Measurements from ENCODE around the gene WDR44. TPM values are rescaled to one million over a fixed set of nuclear protein-coding genes. Genes with fewer than 3 reads are reported as not detected.

Gene WDR44
- total and polyA plus RNA-seq, 2 experiments from 2014 or later: 5.3 to 9.7 TPM

DNA sequence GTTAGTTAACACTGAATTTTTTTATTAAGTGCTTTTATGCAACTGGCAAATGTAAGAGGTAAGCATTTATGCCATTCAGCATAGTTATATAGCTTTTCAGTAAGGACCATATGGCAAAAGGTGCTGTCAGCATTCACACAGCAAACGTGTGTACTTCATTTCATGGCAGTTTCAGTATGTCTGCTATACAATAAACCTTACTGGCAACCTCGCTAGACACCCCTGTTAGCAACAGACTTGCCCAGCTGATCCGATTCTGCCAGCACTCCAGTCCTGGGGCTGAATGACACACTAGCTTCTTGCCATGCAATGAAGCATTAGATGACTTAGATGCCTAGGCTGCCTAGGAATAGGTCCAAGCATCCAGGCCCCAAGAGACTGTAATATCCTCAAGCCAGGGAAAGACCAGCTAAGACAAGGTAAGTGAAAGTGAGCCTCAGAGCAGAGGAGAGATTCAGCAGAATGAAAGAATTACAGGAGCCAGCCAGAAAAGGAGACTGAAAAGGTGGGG, 102.4 kb downstream of the WDR44 start:
- Histone ChIP-seq H4K20me1 (ENCODE audit: insufficient read depth, poor library complexity, severe bottlenecking) (no peaks in the 10 kb centered on the region), H3K27me3 (no peaks in the 10 kb centered on the region), H3K9me3 (ENCODE audit: low read depth) (no peaks in the 10 kb centered on the region), H3K4me2 (no peak overlapping the region), H2AFZ (no peak overlapping the region), H3K9me2 (replicated peaks; ENCODE audit: insufficient read depth) (no peaks in the 10 kb centered on the region), H3K27ac (no peak overlapping the region), H3K36me3 (replicated peaks; ENCODE audit: insufficient read depth, low read depth) (no peaks in the 10 kb centered on the region), H3K79me2 (no peaks in the 10 kb centered on the region), H3K4me3 (no peak overlapping the region), H3K4me1 (ENCODE audit: insufficient read depth) (no peaks in the 10 kb centered on the region)
- 55% methylated on average over 3 of the region's 3 CpGs for WGBS (ENCODE audit: low lambda C conversion rate, missing lambda C conversion rate)
- no peak for DNase-seq (ENCODE audit: low spot score)
- no peak for TF ChIP-seq EZH2phosphoT487 (IDR thresholded peaks at IDR 0.05; ENCODE audit: low read depth, severe bottlenecking, unreplicated experiment)
- TF ChIP-seq CTCF (IDR thresholded peaks at IDR 0.05; ENCODE audit: poor library complexity): no peak
- no peak for TF ChIP-seq EZH2 (IDR thresholded peaks at IDR 0.05; ENCODE audit: borderline replicate concordance)

DNA sequence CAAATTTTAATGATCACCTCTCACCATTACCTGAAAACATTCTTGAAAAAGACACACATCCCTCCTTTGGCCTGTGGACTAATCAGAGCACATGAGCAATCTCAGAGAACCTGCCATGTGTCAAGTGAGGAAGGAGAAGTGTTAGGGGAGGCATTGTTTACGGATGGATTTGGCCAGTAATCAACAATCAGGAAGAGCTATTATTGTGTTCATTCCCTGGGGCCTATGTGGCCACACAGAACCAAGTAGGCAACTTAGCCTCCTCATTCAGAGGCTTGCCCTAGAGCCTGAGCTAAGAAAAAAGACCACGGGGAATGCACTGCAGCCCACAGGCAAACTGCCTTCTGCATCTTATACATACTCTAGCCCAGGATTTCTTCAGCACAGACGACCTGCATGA, 109.1 kb downstream of the WDR44 start:
- H3K4me3 ChIP-seq: no peak overlapping the region

DNA sequence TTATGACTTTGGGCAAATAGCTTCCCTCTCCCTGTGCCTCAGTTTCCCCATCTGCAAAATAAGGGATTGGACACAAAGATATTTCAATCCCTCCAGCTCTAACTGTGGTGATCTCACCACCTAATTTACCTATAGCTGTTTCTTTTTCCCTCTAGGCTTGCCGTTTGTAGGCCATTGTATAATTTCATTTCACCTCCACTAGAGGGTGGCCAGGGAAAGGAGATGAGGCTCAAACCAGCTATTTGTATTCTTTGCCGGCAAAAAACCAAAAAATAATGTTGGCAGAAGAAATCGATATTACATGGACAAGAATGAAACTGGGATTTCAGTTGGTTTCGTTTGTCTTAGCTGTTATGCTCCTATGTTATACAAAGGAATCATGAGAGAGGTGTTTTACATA, 113.6 kb downstream of the WDR44 start:
- no peaks in the 10 kb centered on the region for H4K20me1 ChIP-seq (ENCODE audit: insufficient read depth, poor library complexity, severe bottlenecking)
- H3K4me3 ChIP-seq: no peak overlapping the region
- TF ChIP-seq CTCF (IDR thresholded peaks at IDR 0.05; ENCODE audit: poor library complexity): peak; percentile 60
- TF ChIP-seq EZH2phosphoT487 (IDR thresholded peaks at IDR 0.05; ENCODE audit: low read depth, severe bottlenecking, unreplicated experiment): no peak
- TF ChIP-seq EZH2 (IDR thresholded peaks at IDR 0.05; ENCODE audit: borderline replicate concordance): no peak
- H3K79me2 ChIP-seq: no peaks in the 10 kb centered on the region
- H3K4me2 ChIP-seq: no peak overlapping the region
- 48% methylated on average over 4 of the region's 4 CpGs for WGBS (ENCODE audit: low lambda C conversion rate, missing lambda C conversion rate)
- H3K9me2 ChIP-seq (replicated peaks; ENCODE audit: insufficient read depth): no peaks in the 10 kb centered on the region
- no peaks in the 10 kb centered on the region for H3K27me3 ChIP-seq
- no peak overlapping the region for H3K27ac ChIP-seq
- peak; percentile 24 for DNase-seq (ENCODE audit: low spot score)
- no peak overlapping the region for H2AFZ ChIP-seq
- H3K4me1 ChIP-seq (ENCODE audit: insufficient read depth): no peaks in the 10 kb centered on the region
- no peaks in the 10 kb centered on the region for H3K9me3 ChIP-seq (ENCODE audit: low read depth)
- H3K36me3 ChIP-seq (replicated peaks; ENCODE audit: insufficient read depth, low read depth): no peaks in the 10 kb centered on the region

More for the DNA sequence above, 109.1 kb downstream of the WDR44 start:
- H3K4me1 ChIP-seq (ENCODE audit: insufficient read depth): no peaks in the 10 kb centered on the region
- no peaks in the 10 kb centered on the region for H3K9me3 ChIP-seq (ENCODE audit: low read depth)
- 78% methylated on average over 3 of the region's 3 CpGs for WGBS (ENCODE audit: low lambda C conversion rate, missing lambda C conversion rate)
- H3K36me3 ChIP-seq (replicated peaks; ENCODE audit: insufficient read depth, low read depth): no peaks in the 10 kb centered on the region
- no peaks in the 10 kb centered on the region for H4K20me1 ChIP-seq (ENCODE audit: insufficient read depth, poor library complexity, severe bottlenecking)
- no peak for DNase-seq (ENCODE audit: low spot score)
- no peaks in the 10 kb centered on the region for H3K9me2 ChIP-seq (replicated peaks; ENCODE audit: insufficient read depth)
- no peak overlapping the region for H3K4me2 ChIP-seq
- no peak overlapping the region for H2AFZ ChIP-seq
- no peak for TF ChIP-seq CTCF (IDR thresholded peaks at IDR 0.05; ENCODE audit: poor library complexity)
- no peak for TF ChIP-seq EZH2phosphoT487 (IDR thresholded peaks at IDR 0.05; ENCODE audit: low read depth, severe bottlenecking, unreplicated experiment)
- TF ChIP-seq EZH2 (IDR thresholded peaks at IDR 0.05; ENCODE audit: borderline replicate concordance): no peak
- no peaks in the 10 kb centered on the region for H3K79me2 ChIP-seq
- no peak overlapping the region for H3K27ac ChIP-seq
- H3K27me3 ChIP-seq: no peaks in the 10 kb centered on the region

DNA sequence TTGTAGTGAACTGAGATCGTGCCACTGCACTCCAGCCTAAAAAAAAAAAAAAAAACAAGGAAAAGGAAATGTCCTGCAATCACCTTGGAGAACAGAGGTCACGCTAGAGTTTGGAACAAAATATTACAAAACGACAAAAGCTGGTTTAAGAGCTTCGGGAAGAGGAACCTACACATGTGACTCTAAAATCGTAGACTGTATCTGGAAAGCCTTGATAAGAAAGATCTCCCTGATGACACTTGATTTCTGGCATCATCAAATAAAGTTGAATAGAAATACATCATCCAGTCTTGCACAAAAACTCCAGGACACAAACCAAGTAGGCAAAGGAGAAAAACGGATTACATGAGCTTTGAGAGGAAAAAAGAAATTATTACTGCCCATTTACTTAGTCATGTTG, 118.6 kb downstream of the WDR44 start:
- no peaks in the 10 kb centered on the region for H3K27me3 ChIP-seq
- TF ChIP-seq EZH2phosphoT487 (IDR thresholded peaks at IDR 0.05; ENCODE audit: low read depth, severe bottlenecking, unreplicated experiment) (no peak), CTCF (IDR thresholded peaks at IDR 0.05; ENCODE audit: poor library complexity) (no peak), EZH2 (IDR thresholded peaks at IDR 0.05; ENCODE audit: borderline replicate concordance) (no peak)
- no peaks in the 10 kb centered on the region for H3K4me1 ChIP-seq (ENCODE audit: insufficient read depth)
- DNase-seq (ENCODE audit: low spot score): no peak
- no peak overlapping the region for H3K4me2 ChIP-seq
- H3K79me2 ChIP-seq: no peaks in the 10 kb centered on the region
- H2AFZ ChIP-seq: no peak overlapping the region
- no peaks in the 10 kb centered on the region for H3K9me2 ChIP-seq (replicated peaks; ENCODE audit: insufficient read depth)
- WGBS (ENCODE audit: low lambda C conversion rate, missing lambda C conversion rate): 79% methylated on average over 6 of the region's 6 CpGs
- no peaks in the 10 kb centered on the region for H3K9me3 ChIP-seq (ENCODE audit: low read depth)
- no peak overlapping the region for H3K27ac ChIP-seq
- H3K36me3 ChIP-seq (replicated peaks; ENCODE audit: insufficient read depth, low read depth): no peaks in the 10 kb centered on the region
- no peaks in the 10 kb centered on the region for H4K20me1 ChIP-seq (ENCODE audit: insufficient read depth, poor library complexity, severe bottlenecking)
- no peak overlapping the region for H3K4me3 ChIP-seq
